ENCODE measurements around the gene SHOC2.

Gene SHOC2

DNA sequence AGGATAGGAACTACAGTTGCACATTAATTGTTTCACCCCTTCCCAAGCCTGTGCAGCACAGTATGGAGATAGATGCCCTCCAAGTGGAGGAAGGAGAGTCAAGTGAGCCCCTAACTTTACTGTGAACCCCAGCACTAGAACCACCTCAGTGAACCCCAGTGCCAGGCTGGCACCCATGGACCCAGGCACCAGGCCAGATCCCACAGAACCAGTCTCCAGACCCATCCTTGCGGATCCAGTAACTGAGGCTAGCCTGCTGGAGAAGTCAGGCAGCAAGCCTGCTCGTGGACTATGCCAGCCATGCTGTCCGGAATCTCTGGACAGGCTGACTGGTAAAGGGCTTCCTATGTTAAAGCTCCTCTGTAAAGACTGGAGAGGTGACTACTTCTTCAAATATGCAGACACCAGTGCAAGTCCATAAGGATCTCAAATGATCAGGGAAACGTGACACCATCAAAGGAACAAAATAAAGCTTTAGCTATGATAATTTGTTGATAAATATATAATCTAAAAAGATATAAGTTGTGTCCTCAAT lies 27.7 kb downstream of the SHOC2 start:
- no peak for DNase-seq

DNA sequence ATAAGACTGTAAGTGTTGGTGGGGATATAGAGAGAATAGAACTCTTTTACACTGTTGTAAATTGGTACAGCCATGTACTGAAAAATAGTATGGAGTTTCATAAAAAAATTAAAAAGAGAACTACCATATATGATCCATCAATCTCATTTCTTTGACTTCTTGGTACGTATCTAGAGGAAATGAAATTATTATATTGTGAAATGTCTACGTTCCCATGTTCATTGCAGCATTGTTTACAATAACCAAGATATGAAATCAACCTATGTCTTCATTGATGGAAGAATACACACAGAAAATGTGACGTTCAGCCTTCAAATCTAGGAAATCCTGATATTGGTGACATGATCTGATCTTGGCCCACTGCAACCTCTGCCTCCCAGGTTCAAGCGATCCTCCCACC lies 32.0 kb downstream of the SHOC2 start:
- DNase-seq, result no peak

DNA sequence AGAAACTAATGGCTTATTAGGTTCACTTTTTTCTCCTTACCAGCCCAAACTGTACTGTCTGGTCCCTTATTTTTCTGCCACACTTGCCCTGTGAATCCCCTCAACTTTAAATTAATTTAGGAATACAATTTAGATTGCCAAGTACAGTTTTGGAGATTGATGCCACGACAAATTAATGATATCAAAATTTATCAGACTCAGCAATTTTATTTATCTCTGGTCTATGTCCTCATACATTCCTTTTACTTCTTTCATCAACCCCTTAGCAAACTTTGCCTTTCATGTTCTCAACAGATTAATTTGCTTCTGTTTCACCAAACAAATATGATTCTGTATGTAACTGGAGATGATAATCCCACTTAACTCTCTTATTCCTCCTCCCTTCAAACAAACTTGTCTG lies 38.2 kb downstream of the SHOC2 start:
- no peak for DNase-seq

DNA sequence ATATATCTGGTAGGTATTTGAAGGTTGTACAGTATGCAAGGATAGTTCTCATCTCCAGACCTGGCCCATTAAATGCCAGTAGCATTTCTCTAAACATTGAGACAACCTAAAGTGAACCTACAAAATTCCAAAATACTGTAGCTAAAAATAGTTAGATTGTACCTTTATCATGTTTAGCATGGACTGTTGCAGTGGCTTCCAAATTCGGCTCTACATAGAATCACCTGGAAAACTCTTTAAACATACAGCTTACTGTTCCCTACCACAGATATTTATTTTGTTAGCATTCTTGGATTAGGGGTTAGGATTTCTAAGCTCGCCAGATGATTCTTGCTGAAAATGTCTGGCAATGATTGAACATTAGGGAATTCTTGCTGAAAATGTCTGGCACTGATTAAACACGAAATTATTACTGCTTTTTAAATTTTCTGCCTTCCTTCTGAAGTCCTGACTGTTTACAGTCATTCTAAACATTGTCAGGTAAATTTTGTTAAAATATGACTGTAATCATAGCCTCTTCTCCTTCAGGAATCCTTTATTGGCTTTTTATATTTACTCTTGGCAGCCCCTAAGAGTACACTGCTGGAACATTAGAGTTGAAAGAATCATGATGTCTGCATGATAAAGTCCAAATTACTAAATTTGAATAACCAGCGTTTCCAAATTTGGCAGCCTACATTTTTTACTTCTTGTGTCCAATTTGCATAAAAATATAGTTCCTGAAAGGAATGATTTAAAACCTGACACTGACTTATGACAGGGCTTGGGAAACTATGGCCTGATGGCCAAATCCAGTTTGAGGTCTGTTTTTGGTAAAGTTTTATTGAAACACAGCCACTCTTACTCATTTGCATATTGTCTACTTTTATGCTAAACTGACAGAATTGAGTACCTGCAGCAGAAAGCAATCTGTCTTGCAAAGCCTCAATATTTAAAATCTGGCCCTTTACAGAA lies 40.3 kb downstream of the SHOC2 start:
- no peak for DNase-seq

DNA sequence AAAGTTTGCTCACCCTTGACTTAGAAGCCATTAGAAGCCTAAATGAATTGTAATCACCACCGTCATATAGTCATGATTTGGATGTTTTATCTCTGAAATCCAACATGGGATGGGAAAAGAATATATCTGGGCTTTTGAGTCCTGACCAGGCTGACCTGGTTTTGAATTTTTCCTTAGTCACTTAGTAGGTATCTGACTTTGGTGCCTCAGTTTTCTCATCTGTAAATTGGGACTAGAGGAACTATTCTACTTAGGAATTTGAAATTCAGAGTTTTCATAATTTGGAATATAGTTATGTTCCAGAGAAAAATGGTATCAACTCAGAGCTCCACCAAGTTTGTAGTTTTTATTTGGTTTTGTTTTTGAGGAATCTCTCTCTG lies 40.9 kb downstream of the SHOC2 start:
- no peak for DNase-seq

DNA sequence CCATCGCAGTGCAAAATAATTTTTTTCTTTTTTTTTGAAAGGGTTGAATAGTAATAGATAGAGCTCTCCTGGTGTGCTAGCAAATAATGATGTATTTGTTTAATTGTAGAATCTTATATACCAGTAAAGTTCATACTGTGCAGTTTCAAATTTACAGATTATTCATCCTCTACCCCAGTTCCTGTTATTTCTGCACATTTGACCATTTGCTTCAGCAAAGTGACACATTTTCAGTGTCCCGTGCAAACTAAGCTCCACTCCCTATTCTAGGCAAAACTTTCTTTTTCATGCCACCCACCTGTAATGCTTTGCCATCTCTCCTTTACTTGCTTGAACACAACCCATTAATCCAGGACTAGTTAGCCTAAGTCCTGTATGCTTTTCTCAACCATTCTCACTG lies 43.0 kb downstream of the SHOC2 start:
- no peak for DNase-seq

DNA sequence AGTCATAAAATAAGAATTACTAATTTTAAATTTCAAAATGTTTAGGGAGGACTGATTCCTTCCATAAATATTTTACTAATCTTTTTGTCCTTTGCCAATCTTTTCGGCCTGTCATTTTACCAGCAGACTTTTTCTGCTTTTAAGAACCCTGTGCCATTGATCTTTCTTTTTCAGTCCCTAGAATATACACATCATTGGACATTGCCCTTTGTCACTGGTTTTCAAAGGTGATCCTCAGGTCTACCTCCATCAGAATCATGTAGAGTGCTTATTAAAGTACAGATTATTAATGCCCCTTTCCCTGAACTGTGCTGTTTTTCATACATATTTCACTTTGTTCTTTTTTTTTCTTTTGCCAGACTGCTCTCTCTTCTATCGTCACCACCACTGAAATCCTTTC lies 43.8 kb downstream of the SHOC2 start:
- DNase-seq, result no peak

DNA sequence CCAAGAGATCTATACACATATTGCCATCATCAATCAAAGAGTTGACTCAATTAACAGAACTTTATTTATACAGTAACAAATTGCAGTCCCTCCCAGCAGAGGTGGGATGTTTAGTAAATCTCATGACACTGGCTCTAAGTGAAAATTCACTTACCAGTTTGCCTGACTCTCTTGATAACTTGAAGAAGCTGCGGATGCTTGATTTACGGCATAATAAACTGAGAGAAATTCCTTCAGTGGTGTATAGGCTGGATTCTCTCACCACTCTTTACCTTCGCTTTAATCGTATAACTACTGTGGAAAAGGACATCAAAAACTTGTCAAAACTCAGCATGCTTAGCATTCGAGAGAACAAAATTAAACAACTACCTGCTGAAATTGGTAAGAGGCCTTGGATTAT lies 45.3 kb downstream of the SHOC2 start:
- DNase-seq, result no peak

DNA sequence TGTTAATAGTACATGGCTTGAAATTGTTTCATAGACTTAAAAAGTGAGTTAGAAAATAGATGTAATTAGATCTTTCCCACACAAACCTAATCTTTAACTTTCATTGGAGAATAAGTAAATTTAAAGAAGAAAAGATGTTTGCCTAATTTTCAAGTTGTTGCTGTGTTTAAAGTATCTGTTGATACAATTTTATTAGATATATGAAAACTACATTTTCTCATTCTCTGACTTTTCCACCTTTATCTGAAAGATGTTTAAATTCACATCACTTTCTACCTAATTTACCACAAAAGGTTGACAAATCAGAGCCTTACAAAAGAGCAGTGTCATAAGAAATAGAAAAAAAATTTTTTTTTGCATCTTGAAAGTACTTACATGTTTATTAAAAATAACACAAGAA lies 45.8 kb downstream of the SHOC2 start:
- DNase-seq, result no peak

DNA sequence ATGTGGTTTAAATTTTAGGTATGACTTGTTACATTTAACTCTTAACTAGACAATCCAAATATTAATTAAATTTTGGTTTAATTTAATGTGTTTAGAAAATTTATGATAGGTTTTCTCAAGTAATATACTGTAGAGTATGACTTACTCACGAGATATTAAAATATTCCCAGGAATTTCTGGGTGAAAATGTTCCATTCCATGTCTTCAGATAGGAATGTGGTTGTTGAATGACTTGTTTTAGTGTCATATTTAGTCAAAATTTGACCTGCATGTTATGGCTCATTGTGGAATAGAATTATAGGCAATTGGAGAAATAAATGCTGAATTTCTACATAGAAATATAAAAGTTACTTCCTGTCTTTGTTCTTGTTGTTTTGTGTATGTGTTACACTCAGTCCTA lies 46.7 kb downstream of the SHOC2 start:
- DNase-seq, result no peak

DNA sequence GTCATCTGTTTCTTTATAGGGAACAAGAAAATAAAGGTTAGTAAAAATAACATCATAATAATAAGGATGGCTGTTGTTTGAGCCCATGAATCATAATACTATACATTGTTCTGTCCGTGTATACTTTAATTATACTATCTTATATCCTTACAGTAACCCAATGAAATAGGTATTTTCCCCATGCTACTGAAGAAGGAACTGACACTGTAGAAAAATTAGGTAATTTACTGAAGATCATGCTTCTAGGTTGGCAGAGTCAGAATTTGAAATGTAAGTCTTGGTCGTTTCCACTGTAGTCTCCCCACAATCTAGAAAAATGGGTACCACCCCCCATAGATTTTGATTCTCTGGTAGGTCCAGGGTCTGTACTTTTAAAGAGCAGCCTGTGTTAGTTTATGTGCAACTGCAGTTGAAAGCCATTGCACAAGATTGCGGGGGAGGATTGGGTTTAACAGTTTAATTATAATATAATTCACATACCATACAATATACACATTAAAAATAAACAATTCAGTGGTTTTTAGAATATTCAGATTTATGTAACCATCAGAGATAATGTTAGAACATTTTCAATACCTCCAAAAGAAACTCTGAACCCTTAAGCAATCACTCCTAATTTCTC lies 47.7 kb downstream of the SHOC2 start:
- no peak for DNase-seq

DNA sequence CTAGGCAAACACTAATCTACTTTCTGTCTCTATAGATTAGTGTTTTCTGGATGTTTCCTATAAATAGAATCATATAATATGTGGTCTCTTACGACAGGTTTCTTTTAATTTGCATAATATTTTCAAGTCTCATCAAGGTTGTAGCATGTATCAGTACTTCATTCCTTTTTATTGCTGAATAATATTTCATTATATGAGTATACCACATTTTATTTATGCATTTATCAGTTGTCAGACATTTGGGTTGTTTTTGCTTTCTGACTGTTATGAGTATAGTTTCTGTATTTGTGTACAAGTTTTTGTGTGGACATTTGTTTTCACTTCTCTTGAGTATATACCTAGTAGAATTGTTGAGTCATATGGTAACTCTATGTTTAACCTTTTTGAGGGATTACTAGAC lies 48.2 kb downstream of the SHOC2 start:
- no peak for DNase-seq

DNA sequence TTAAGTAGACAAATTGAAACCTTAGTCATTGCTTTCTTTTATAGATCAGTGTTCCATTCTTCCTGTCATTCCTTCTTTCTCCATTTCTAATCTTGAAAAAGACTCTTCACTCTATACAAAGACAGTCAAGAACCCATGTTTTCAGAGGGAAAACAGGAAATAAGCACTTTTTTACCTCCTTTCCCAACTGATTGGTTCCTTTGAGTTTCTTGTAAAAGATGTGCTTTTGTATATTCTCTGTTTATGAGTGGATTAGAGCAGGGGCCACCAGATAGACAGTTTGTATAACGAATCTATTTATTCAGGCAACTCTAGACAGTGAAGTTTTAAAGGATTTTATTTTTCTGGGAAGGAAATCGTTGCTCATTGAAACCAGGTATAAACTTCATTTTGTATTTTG lies 49.8 kb downstream of the SHOC2 start:
- no peak for DNase-seq

DNA sequence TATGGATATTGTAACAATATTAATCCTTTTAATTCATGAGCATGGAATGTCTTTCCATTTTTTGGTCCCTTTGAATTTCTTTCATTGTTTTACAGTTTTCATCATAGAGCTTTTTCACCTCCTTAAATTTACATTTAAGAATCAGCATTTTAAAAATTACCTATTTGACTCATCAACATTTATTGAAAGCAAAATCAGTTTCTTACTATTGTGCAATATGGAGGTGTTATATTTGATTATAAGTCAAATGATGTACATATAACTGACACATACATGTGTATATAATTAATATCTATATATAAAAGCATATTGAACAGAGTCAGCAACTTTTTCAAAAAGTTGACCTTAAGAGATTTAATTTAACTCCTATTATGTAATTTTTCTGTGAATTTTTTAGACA lies 52.2 kb downstream of the SHOC2 start:
- no peak for DNase-seq

DNA sequence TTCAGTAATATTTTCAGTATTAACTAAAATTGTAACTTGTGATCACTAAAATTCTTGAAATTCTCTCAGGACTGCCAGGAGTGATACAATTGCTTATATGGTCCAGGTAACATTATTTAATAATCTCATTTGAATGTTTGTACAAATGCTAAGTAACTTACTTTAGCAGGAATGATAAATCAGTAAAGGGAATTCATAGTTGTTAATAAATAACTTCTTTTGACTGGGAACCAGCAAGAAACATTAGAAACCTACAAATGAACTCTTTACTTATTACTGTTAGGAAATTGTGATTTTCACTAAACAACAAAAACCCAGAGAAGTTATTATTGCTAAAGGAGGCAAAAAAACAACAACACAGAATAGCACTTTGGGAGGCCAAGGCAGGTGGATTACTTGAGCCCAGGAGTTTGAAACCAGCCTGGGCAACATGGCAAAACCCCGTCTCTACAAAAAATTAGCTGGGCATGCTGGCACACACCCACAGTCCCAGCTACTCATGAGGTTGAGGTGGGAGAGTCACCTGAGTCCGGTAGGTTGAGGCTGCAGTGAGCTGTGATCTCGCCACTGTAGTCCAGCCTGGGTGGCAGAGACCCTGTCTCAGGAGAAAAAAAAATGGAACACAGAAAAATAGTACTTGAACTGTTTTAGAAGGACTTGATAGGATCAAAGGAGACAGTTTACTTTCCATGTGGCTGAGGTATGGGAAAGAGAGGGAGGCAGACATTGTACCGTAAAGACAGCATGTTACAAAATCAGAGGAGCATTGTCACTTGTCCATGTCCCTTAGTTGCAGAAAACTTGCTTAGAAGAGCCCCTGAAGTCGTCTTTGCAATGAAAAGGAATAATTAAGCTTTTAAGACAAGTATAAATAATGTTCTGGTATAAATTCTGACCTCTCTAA lies 53.1 kb downstream of the SHOC2 start:
- DNase-seq, result no peak

DNA sequence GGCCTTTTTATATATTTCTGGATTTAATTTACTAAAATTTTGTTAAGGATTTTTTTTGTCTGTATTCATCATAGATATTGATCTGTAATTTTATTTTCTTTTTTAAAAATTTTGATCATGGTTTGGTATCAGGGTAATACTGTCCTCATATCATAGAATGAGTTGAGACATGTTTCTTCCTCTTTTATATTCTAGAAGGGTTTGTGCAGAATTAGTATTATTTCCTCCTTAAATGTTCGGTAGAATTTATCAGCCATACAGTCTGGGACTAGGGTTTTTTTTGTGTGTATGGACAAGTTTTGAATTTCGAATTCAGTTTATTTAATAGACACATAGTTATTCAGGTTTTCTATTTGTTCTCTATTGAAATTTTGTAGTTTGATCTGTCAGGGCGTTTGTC lies 54.0 kb downstream of the SHOC2 start:
- no peak for DNase-seq

DNA sequence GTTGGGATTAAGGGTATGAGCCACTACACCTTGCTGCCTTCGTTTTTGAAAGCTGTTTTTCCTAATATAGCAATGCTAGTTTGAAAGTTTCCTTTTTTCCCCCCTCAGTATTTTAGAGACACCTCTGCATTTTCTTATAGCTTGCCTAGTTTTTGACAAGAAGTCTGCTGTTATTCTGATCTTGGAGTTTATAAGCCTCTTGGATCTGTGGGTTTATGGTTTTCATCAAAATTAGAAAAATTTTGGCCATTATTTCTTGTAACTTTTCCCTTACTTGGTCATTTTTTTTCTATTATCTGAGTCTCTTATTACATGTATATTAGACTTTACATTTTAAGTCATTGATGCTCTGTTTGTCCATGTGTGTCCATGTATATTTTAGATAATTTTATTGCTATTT lies 57.2 kb downstream of the SHOC2 start:
- DNase-seq, result no peak

DNA sequence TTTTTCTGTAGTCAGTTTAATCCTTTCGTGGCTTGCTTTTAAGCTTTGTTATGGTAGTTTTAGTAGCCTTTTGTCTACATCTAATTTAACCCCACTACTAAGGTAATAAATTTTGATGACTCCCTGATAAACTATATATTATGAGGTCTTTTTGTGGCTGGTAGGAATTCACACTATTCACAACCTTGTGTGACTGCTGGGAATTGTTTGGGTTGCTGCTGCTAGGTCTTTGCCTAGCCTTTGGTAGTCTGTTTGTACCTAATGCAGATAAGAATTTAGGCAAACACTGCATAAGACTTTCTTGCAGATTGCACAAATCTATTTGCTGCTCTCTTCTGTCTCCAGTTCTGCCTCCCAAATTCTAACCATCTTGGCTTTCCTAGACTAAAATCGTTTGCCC lies 58.3 kb downstream of the SHOC2 start:
- no peak for DNase-seq

DNA sequence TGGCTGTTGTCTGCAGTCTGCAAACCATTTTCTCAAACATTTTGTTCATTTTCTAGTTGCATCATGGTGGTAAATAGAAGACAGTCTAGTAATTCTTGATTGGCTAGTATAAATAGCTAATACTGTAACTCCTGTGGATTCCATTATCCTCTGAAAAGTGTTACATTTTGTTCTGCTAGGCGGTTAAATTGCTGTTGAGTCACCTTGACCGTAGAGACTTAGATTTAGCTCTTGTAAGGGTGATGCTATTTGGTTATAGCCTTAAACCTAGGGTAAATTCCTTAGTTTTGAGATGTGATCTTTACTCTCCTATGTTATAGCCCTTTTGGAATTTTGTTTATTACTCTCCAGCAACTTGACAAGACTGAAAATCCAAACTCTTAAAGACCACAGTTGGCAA lies 58.8 kb downstream of the SHOC2 start:
- DNase-seq, result no peak

DNA sequence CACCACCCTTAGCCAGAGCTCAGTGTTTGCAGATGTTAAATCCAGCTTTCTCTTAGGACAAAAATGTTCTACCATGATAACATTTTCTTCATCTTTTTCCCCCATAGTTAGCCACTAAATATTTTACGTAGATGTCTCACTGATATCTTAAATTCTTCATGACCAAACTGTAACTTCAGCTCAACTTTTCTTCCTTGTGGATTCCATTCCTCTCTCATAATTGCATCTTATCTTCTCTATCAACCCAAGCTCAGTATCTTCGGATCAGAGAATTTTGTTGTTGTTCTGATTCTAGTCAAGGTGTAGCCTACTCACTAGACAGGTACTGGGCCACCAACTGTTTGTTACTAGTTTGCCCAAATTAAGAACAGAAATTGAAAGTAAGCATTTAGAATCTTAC lies 60.2 kb downstream of the SHOC2 start:
- DNase-seq, result no peak

DNA sequence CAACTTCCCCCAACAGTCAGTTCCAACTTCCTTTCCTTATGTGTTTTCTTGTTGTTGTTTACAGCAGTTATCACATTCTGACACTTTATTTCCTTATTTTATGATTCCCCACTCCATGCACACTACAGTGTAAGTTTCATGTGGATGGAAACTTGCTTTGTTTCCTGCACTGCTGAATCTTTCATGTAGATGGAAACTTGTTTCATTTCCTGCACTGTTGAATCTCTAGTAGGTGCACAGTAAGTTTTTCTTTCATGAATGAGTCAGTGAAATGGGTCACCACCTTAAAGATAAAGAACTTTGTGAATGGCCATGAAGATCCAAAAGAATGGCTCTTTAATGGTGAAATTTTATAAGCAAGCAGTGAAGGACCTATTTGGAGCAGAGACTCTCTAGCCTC lies 61.4 kb downstream of the SHOC2 start:
- no peak for DNase-seq

DNA sequence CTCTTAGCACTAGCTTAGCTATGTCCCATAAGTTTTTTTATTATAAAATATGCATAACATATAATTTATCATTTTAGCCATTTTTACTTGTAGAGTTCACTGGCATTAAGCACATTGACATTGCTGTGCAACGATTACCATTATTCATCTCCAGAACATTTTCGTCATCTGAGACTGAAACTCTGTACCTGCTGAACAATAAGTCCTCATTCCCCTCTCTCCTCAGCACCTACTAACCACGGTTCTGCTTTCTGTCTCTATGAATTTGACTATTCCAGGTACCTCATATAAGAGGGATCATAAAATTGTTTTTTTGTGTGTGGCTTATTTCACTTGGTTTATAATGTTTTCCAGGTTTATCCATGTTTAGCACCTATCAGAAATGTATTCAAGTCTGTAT lies 64.1 kb downstream of the SHOC2 start:
- DNase-seq, result no peak

DNA sequence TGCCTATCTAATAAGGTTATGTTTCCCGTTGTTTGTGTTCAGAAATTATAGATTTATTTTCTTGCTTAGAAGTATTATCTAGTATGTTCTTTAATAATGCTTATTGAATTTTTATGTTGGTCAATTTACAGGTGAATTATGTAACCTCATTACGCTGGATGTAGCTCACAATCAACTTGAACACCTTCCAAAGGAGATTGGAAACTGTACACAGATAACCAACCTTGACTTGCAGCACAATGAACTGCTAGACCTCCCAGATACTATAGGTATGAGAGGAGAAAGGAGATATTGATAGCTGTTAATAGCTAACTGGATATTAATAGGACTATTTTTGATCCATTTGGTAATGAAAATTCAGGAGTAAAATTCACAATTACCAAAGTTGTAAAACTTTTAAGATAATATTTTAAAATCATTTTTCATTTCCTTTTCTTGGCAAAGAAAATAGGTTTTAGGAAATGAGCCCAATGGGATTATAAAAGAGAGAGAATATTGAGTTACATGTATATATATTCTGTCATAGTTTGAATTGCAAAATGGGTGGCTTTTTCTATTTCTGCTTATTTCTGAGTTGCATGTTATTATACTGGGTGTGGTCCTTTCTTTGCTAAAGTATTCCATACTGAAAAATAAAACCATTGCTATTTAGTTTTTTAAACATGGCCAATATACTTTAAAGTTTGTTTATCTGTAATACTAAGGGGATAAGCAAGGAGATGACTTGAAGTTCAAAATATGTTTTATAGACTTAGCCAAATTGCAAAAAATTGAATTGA lies 66.3 kb downstream of the SHOC2 start:
- DNase-seq, result no peak
